ENCODE measurements around the gene CFAP77. TPM values are rescaled to one million over a fixed set of nuclear protein-coding genes. Genes with fewer than 3 reads are reported as not detected.

Gene CFAP77
- total RNA-seq, 1 donor from 2014 or later: 0.43 TPM

GRCh38 chr9:132538071-132538470, 128.1 kb downstream of the CFAP77 start:
- no peak for TF ChIP-seq CTCF (IDR thresholded peaks at IDR 0.05; ENCODE audit: unreplicated experiment)
- Mint-ChIP-seq H3K27ac (no peak overlapping the region), H3K4me1 (ENCODE audit: low read depth) (no peaks in the 10 kb centered on the region), H3K36me3 (ENCODE audit: insufficient read depth) (no peaks in the 10 kb centered on the region), H3K27me3 (peaks cover 4% of the 10 kb centered on the region), H3K4me3 (ENCODE audit: low read depth) (no peak overlapping the region), H3K9me3 (ENCODE audit: low read depth) (peaks cover 8% of the 10 kb centered on the region)
- no peak for DNase-seq (ENCODE audit: low spot score, unreplicated experiment)

- peaks cover 8% of the 10 kb centered on the region for H3K9me3 Mint-ChIP-seq (ENCODE audit: low read depth)
These were observed 129.1 kb downstream of the CFAP77 start for GRCh38 chr9:132539096-132539495.

DNA sequence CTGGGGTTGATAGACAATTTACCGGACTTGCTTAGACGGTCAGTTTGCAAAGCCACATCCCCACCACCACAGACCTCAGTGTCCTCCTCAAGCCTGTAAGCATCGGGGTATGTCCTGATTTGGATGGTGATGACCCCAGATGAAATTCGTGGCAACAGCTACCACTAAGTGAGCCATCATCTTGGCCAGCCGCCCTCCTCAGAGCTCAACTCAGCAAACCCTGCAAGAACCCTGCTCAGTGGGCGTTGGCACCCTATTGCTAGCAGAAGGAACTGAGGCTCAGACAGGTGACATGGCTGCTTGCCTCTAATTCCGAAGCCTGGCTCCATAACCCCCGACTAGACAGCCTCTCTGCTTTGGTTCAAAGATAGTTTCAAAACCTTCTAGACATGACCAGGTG, 131.0 kb downstream of the CFAP77 start:
- DNase-seq (ENCODE audit: low spot score, unreplicated experiment): no peak
- no peak for TF ChIP-seq CTCF (IDR thresholded peaks at IDR 0.05; ENCODE audit: unreplicated experiment)
- H3K4me3 Mint-ChIP-seq (ENCODE audit: low read depth): no peak overlapping the region
- H3K27ac Mint-ChIP-seq: no peak overlapping the region
- no peaks in the 10 kb centered on the region for H3K9me3 Mint-ChIP-seq (ENCODE audit: low read depth)
- H3K36me3 Mint-ChIP-seq (ENCODE audit: insufficient read depth): no peaks in the 10 kb centered on the region
- no peaks in the 10 kb centered on the region for H3K4me1 Mint-ChIP-seq (ENCODE audit: low read depth)
- peaks cover 10% of the 10 kb centered on the region for H3K27me3 Mint-ChIP-seq

More at GRCh38 chr9:132539096-132539495, 129.1 kb downstream of the CFAP77 start:
- H3K4me1 Mint-ChIP-seq (ENCODE audit: low read depth): no peaks in the 10 kb centered on the region
- H3K27me3 Mint-ChIP-seq: peaks cover 4% of the 10 kb centered on the region
- no peak for TF ChIP-seq CTCF (IDR thresholded peaks at IDR 0.05; ENCODE audit: unreplicated experiment)
- no peak overlapping the region for H3K4me3 Mint-ChIP-seq (ENCODE audit: low read depth)
- no peaks in the 10 kb centered on the region for H3K36me3 Mint-ChIP-seq (ENCODE audit: insufficient read depth)
- H3K27ac Mint-ChIP-seq: no peak overlapping the region
- no peak for DNase-seq (ENCODE audit: low spot score, unreplicated experiment)

DNA sequence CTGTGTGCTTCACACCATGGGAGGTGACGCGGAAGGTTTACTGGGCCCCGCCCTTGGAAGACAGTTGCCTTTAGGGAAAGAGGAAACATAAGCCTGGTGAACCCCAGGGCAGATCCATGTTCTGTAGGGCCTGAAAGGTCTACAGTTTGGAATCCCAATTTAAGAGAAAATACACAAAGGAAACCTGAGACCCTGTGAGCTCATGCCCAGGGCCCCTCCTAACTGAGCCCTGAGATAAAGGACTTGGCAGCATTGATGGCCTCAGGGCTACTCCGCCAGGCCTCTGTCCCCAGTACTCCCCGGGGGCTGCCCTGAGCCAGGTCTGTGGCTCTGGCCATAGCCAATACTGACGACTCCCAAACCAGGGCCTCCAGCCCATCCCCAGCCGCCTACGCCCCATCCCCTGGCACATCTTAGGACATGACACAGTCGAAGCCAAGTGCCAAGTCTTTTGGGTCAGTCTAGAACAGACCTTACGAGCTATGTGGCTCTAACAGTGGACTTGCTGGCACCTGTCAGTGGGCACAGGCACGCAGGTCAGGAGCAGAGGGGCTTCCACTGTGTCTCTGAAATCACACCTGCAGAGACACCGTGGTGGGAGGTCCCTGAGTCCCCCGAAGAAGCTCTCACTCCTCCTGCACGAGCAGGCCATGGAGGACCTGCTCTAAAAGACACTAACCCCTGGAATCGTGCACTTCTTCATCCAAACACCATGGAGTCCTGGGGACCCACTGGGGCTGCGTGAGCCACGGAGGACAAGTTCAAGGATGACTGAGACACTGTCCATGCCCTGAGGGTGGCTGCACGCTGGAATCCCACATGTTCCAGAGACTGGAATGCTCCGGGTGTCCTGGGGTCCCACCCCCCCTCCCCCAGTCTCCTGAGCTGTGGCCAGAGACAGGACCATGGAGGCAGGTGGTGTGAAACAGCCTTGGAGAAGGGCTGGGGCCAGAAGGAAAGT, 132.1 kb downstream of the CFAP77 start:
- no peak overlapping the region for H3K27ac Mint-ChIP-seq
- no peak for DNase-seq (ENCODE audit: low spot score, unreplicated experiment)
- no peaks in the 10 kb centered on the region for H3K36me3 Mint-ChIP-seq (ENCODE audit: insufficient read depth)
- TF ChIP-seq CTCF (IDR thresholded peaks at IDR 0.05; ENCODE audit: unreplicated experiment): no peak
- H3K4me1 Mint-ChIP-seq (ENCODE audit: low read depth): no peaks in the 10 kb centered on the region
- no peak overlapping the region for H3K4me3 Mint-ChIP-seq (ENCODE audit: low read depth)
- no peaks in the 10 kb centered on the region for H3K9me3 Mint-ChIP-seq (ENCODE audit: low read depth)
- peaks cover 10% of the 10 kb centered on the region for H3K27me3 Mint-ChIP-seq

- no peaks in the 10 kb centered on the region for H3K9me3 Mint-ChIP-seq (ENCODE audit: low read depth)
- H3K36me3 Mint-ChIP-seq (ENCODE audit: insufficient read depth): no peaks in the 10 kb centered on the region
- TF ChIP-seq CTCF (IDR thresholded peaks at IDR 0.05; ENCODE audit: unreplicated experiment): no peak
- no peaks in the 10 kb centered on the region for H3K4me1 Mint-ChIP-seq (ENCODE audit: low read depth)
- H3K27ac Mint-ChIP-seq: no peak overlapping the region
- no peak for DNase-seq (ENCODE audit: low spot score, unreplicated experiment)
- peaks cover 10% of the 10 kb centered on the region for H3K27me3 Mint-ChIP-seq
- no peak overlapping the region for H3K4me3 Mint-ChIP-seq (ENCODE audit: low read depth)
These were observed 133.2 kb downstream of the CFAP77 start for GRCh38 chr9:132543251-132543650.

Measured in progenitor cell of endocrine pancreas (in vitro differentiated cells).